ENCODE data around the gene ACOXL. TPM values are rescaled to one million over a fixed set of nuclear protein-coding genes. Genes with fewer than 3 reads are reported as not detected.
A peak's percentile ranks its signal among the peaks of the same experiment; 100 is the strongest.

Gene ACOXL
- total RNA-seq, 1 experiment from 2014 or later = not detected

- no peak overlapping the region for H3K4me3 ChIP-seq
- no peaks in the 10 kb centered on the region for H3K36me3 ChIP-seq
- no peak for DNase-seq
- H3K27me3 ChIP-seq = no peaks in the 10 kb centered on the region; the same call in 1 of the 2 replicates
- H3K9me3 ChIP-seq = no peaks in the 10 kb centered on the region; the same call in 1 of the 2 replicates
Measured at GRCh38 chr2:110771547-110772382, 39.4 kb downstream of the ACOXL start.

- no peaks in the 10 kb centered on the region; the same call in 1 of the 2 replicates for H3K27me3 ChIP-seq
- no peaks in the 10 kb centered on the region; the same call in 1 of the 2 replicates for H3K9me3 ChIP-seq
- H3K36me3 ChIP-seq = no peaks in the 10 kb centered on the region
- DNase-seq = no peak
- no peak overlapping the region for H3K4me3 ChIP-seq
Measured at GRCh38 chr2:110772383-110772755, 40.0 kb downstream of the ACOXL start.

GRCh38 chr2:110773401-110773921 lies 41.1 kb downstream of the ACOXL start:
- peak; percentile 99 for DNase-seq
- Histone ChIP-seq H3K27me3 (no peaks in the 10 kb centered on the region; the same call in 1 of the 2 replicates), H3K36me3 (no peaks in the 10 kb centered on the region), H3K9me3 (no peaks in the 10 kb centered on the region; the same call in 1 of the 2 replicates), H3K4me3 (no peak overlapping the region)

- H3K27me3 ChIP-seq = peaks cover 2% of the 10 kb centered on the region; the same call in 1 of the 2 replicates
- DNase-seq = no peak
- H3K36me3 ChIP-seq = no peaks in the 10 kb centered on the region
- no peaks in the 10 kb centered on the region; the same call in 1 of the 2 replicates for H3K9me3 ChIP-seq
- no peak overlapping the region for H3K4me3 ChIP-seq
Measured at GRCh38 chr2:110774701-110775100, 42.3 kb downstream of the ACOXL start.

- Histone ChIP-seq H3K4me3 (no peak overlapping the region), H3K36me3 (no peaks in the 10 kb centered on the region), H3K27me3 (peaks cover 10% of the 10 kb centered on the region), H3K9me3 (no peaks in the 10 kb centered on the region; the same call in 1 of the 2 replicates)
- peak; percentile 54 for DNase-seq
Measured at GRCh38 chr2:110777531-110778311, 45.3 kb downstream of the ACOXL start.

- Histone ChIP-seq H3K36me3 (no peaks in the 10 kb centered on the region), H3K9me3 (no peaks in the 10 kb centered on the region; the same call in 1 of the 2 replicates), H3K27me3 (peaks cover 10% of the 10 kb centered on the region), H3K4me3 (no peak overlapping the region)
- no peak for DNase-seq
Measured at GRCh38 chr2:110780461-110780860, 48.1 kb downstream of the ACOXL start.

- no peak for DNase-seq
- peaks cover 10% of the 10 kb centered on the region for H3K27me3 ChIP-seq
- no peaks in the 10 kb centered on the region for H3K36me3 ChIP-seq
- no peaks in the 10 kb centered on the region for H3K9me3 ChIP-seq
- H3K4me3 ChIP-seq = no peak overlapping the region
Measured at GRCh38 chr2:110783196-110783873, 51.0 kb downstream of the ACOXL start.

GRCh38 chr2:110784047-110784631 lies 51.8 kb downstream of the ACOXL start:
- Histone ChIP-seq H3K4me3 (no peak overlapping the region), H3K36me3 (no peaks in the 10 kb centered on the region), H3K27me3 (peaks cover 10% of the 10 kb centered on the region), H3K9me3 (no peaks in the 10 kb centered on the region)
- no peak for DNase-seq

GRCh38 chr2:110785439-110785838 lies 53.1 kb downstream of the ACOXL start:
- no peaks in the 10 kb centered on the region for H3K9me3 ChIP-seq
- no peak overlapping the region for H3K4me3 ChIP-seq
- peaks cover 7% of the 10 kb centered on the region for H3K27me3 ChIP-seq
- no peaks in the 10 kb centered on the region for H3K36me3 ChIP-seq
- DNase-seq = no peak

- no peak overlapping the region for H3K4me3 ChIP-seq
- DNase-seq = no peak
- no peaks in the 10 kb centered on the region for H3K36me3 ChIP-seq
- peaks cover 10% of the 10 kb centered on the region; the same call in 1 of the 2 replicates for H3K27me3 ChIP-seq
- no peaks in the 10 kb centered on the region for H3K9me3 ChIP-seq
Measured at GRCh38 chr2:110788976-110789375, 56.6 kb downstream of the ACOXL start.

- no peak overlapping the region for H3K4me3 ChIP-seq
- no peaks in the 10 kb centered on the region for H3K36me3 ChIP-seq
- no peaks in the 10 kb centered on the region for H3K9me3 ChIP-seq
- DNase-seq = no peak
- H3K27me3 ChIP-seq = peaks cover 10% of the 10 kb centered on the region; the same call in 1 of the 2 replicates
Measured at GRCh38 chr2:110789706-110790105, 57.3 kb downstream of the ACOXL start.

- no peak for DNase-seq
- Histone ChIP-seq H3K4me3 (no peak overlapping the region), H3K36me3 (no peaks in the 10 kb centered on the region), H3K27me3 (peaks cover 14% of the 10 kb centered on the region), H3K9me3 (no peaks in the 10 kb centered on the region)
Measured at GRCh38 chr2:110790907-110791306, 58.5 kb downstream of the ACOXL start.

GRCh38 chr2:110791435-110791834 lies 59.1 kb downstream of the ACOXL start:
- Histone ChIP-seq H3K4me3 (no peak overlapping the region), H3K27me3 (peaks cover 17% of the 10 kb centered on the region), H3K36me3 (no peaks in the 10 kb centered on the region), H3K9me3 (no peaks in the 10 kb centered on the region)
- DNase-seq = no peak

- Histone ChIP-seq H3K36me3 (no peaks in the 10 kb centered on the region), H3K9me3 (no peaks in the 10 kb centered on the region), H3K27me3 (peaks cover 22% of the 10 kb centered on the region), H3K4me3 (no peak overlapping the region)
- no peak for DNase-seq
Measured at GRCh38 chr2:110793034-110793433, 60.7 kb downstream of the ACOXL start.

- H3K9me3 ChIP-seq = no peaks in the 10 kb centered on the region
- no peak overlapping the region for H3K4me3 ChIP-seq
- no peaks in the 10 kb centered on the region for H3K36me3 ChIP-seq
- no peak for DNase-seq
- H3K27me3 ChIP-seq = peaks cover 22% of the 10 kb centered on the region
Measured at GRCh38 chr2:110794390-110794789, 62.0 kb downstream of the ACOXL start.

GRCh38 chr2:110794951-110795350 lies 62.6 kb downstream of the ACOXL start:
- no peaks in the 10 kb centered on the region for H3K36me3 ChIP-seq
- no peak overlapping the region for H3K4me3 ChIP-seq
- DNase-seq = no peak
- H3K9me3 ChIP-seq = no peaks in the 10 kb centered on the region
- peaks cover 22% of the 10 kb centered on the region for H3K27me3 ChIP-seq
